ENCODE results near the gene KIF19. TPM values are rescaled to one million over a fixed set of nuclear protein-coding genes. Genes with fewer than 3 reads are reported as not detected.

Gene KIF19
- total RNA-seq, 6 donors from 2014 or later: 0.46 to 13.7 (median 3.8) TPM

GRCh38 chr17:74334393-74335039 is 8.5 kb downstream of the KIF19 start:
- no peaks in the 10 kb centered on the region for H3K9me3 ChIP-seq
- DNase-seq (no peak), ATAC-seq (ENCODE audit: low FRiP score in 2 of 2) (no peak)
- H3K4me1 ChIP-seq: no peaks in the 10 kb centered on the region
- H3K27ac ChIP-seq: no peak overlapping the region
- no peak overlapping the region for H3K4me3 ChIP-seq
- no peaks in the 10 kb centered on the region for H3K27me3 ChIP-seq
- 85 to 93% methylated on average over 2 of the region's 2 CpGs for WGBS, 2 donors
- no peaks in the 10 kb centered on the region for H3K36me3 ChIP-seq
- TF ChIP-seq CTCF (IDR thresholded peaks at IDR 0.05) (no peak), POLR2A (IDR thresholded peaks at IDR 0.05) (no peak), POLR2AphosphoS5 (IDR thresholded peaks at IDR 0.05) (no peak), EP300 (IDR thresholded peaks at IDR 0.05) (no peak)

DNA sequence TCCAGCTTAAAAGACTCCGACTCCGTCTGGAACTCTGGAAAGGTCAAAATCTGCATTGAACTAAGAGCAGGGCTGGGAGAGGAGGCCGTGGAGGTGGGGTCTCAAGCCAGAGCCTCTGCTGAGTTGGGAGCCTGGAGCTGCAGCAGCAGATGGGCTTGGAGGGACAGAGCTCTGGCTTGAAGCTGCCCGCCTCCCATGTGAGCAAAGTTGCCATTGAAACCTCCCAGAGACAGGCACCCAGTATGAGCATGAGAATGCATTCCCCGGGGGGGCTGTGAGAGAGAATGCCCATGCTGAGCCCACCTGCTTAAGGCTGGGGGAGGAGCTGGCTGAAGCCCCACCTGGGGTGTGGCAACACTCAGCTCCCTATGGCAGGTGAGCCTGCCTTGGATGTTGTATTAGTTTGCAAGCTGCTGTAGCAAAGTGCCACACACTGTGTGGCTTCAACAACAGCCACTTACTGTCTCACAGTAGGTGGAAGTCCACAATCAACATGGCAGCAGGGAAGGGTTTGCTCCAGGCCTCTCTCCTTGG is 9.6 kb downstream of the KIF19 start:
- Histone ChIP-seq H3K27me3 (no peaks in the 10 kb centered on the region), H3K9me3 (no peaks in the 10 kb centered on the region), H3K4me3 (no peak overlapping the region), H3K36me3 (no peaks in the 10 kb centered on the region), H3K27ac (no peak overlapping the region), H3K4me1 (no peaks in the 10 kb centered on the region)
- WGBS, 2 donors: 81 to 83% methylated on average over 5 of the region's 5 CpGs
- ATAC-seq (ENCODE audit: low FRiP score in 2 of 2) (no peak), DNase-seq (no peak)
- no peak for TF ChIP-seq CTCF (IDR thresholded peaks at IDR 0.05)
- no peak for TF ChIP-seq EP300 (IDR thresholded peaks at IDR 0.05)
- no peak for TF ChIP-seq POLR2AphosphoS5 (IDR thresholded peaks at IDR 0.05)
- TF ChIP-seq POLR2A (IDR thresholded peaks at IDR 0.05): no peak

DNA sequence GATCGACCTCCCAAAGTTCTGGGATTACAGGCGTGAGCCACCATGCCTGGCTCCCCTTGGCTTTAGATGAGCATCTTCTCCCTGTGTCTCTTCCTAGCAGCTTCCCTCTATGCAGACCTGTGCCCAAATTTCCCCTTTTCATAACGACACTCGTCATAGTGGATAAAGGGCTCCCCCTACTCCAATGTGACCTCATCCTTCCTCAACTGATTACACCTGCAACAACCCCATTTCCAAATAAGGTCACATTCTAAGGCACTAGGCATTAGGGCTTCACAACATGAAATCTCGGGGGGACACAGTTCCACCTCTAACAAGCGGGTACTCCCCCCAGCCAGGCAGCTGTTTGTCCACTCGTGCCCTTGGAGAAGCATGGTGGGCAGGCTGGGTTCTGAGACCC is 10.3 kb downstream of the KIF19 start:
- Histone ChIP-seq H3K27me3 (no peaks in the 10 kb centered on the region), H3K27ac (no peak overlapping the region), H3K4me3 (no peak overlapping the region), H3K36me3 (no peaks in the 10 kb centered on the region), H3K4me1 (no peaks in the 10 kb centered on the region), H3K9me3 (no peaks in the 10 kb centered on the region)
- WGBS, 2 donors: 78 to 86% methylated on average over 7 of the region's 7 CpGs
- DNase-seq (no peak), ATAC-seq (ENCODE audit: low FRiP score in 2 of 2) (no peak)
- TF ChIP-seq EP300 (IDR thresholded peaks at IDR 0.05): no peak
- no peak for TF ChIP-seq POLR2AphosphoS5 (IDR thresholded peaks at IDR 0.05)
- TF ChIP-seq CTCF (IDR thresholded peaks at IDR 0.05): no peak
- TF ChIP-seq POLR2A (IDR thresholded peaks at IDR 0.05): no peak

DNA sequence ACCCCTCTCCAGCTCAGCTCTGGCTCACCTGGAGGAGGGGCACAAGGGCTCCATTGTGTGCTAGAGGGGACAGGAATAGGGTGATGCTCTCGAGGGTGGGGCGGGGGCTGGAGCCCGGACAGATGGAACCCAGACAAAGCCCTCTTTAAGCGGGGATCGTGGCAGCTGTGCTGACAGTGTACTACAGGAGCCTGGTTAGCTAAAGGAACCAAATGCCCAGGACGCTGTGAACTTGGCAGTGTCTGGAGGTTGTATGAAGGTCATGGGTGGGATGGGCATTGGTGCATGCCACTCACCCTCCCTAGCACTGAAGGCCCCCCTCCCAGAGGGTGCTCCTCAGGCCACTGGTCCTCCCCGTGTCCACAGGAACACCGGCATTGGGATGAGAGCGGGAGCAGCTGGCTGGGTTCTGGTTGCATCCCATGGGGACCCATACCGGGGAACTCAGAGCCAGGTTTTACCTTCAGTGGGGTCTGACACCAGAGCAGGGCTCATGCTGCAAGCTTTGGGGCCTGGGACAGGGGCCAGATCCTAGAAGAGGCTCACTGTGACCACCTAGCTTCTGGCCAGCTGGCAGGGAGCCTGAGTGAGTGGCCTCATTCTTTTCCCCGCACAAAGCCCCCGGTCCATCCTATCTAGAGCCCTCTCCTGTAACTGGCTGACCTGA is 11.9 kb downstream of the KIF19 start:
- H3K27ac ChIP-seq: no peak overlapping the region
- H3K36me3 ChIP-seq: no peaks in the 10 kb centered on the region
- DNase-seq (peak in 1 of 2 donors; percentile 18), ATAC-seq (ENCODE audit: low FRiP score in 2 of 2) (no peak)
- H3K4me3 ChIP-seq: no peak overlapping the region
- no peaks in the 10 kb centered on the region for H3K4me1 ChIP-seq
- WGBS, 2 donors: 63 to 76% methylated on average over 8 to 11 of the region's 12 CpGs
- TF ChIP-seq POLR2A (IDR thresholded peaks at IDR 0.05) (no peak), EP300 (IDR thresholded peaks at IDR 0.05) (no peak), CTCF (IDR thresholded peaks at IDR 0.05) (no peak), POLR2AphosphoS5 (IDR thresholded peaks at IDR 0.05) (no peak)
- H3K9me3 ChIP-seq: no peaks in the 10 kb centered on the region
- H3K27me3 ChIP-seq: no peaks in the 10 kb centered on the region
